SK-N-SH (cell line): ENCODE measurements around the gene KIF18A. TPM values are rescaled to one million over a fixed set of nuclear protein-coding genes. Genes with fewer than 3 reads are reported as not detected.

Experiments used
- CTCF ChIA-PET: fragments of 300-600, 350-600 bp; formaldehyde crosslinking; extraction: SDS; loops from one replicate; lab custom pipeline; 2021; lab: Yijun Ruan, JAX
- POLR2A ChIA-PET: fragments of 350-600 bp; sonication (Branson Sonifier 250); formaldehyde crosslinking; extraction: SDS; loops from one replicate; lab custom pipeline; 2020; ENCODE audit warnings: antibody characterized with exemption, inconsistent platforms; lab: Yijun Ruan, JAX
- DNase-seq: peaks from one replicate; pipeline ENCODE4 v3.0.0; 2012
- H2AFZ ChIP-seq: fragments of 200-600 bp; sonication (generic); 2 replicates; pipeline ENCODE4 v1.8.1; 2016; ENCODE audit warnings: antibody characterized with exemption, mild to moderate bottlenecking, low read depth
- H3F3A ChIP-seq: fragments of 200-600 bp; sonication (generic); replicated peaks from 2 replicates; pipeline ENCODE3; 2016; ENCODE audit warnings: antibody characterized with exemption, mild to moderate bottlenecking; ENCODE audit not compliant: insufficient read depth
- H3K27ac ChIP-seq, 2 experiments: fragments of 200-500 bp in 1 of 2; fragments of 200-600 bp in 1 of 2; sonication (Bioruptor generic) in 1 of 2; sonication (generic), shearing (Covaris generic) in 1 of 2; 2 replicates each; pipeline versions ENCODE4 v1.5.1 to v1.6.1; 2014 to 2016; ENCODE audit warnings: low read depth in 2 of 2, inconsistent platforms in 1 of 2, low read length in 1 of 2, mild to moderate bottlenecking in 1 of 2, mixed read lengths in 1 of 2
- H3K27me3 ChIP-seq: fragments of 200-600 bp; sonication (generic), shearing (Covaris generic); 2 replicates; pipeline ENCODE4 v1.6.1; 2016; ENCODE audit warnings: mixed run types; ENCODE audit not compliant: insufficient read depth
- H3K36me3 ChIP-seq, 2 experiments: fragments of 200-500 bp in 1 of 2; fragments of 200-600 bp in 1 of 2; sonication (Bioruptor generic) in 1 of 2; sonication (generic) in 1 of 2; replicated peaks in 1 of 2; 2 replicates each; pipeline versions ENCODE3 to v1.5.1; 2014 to 2016; ENCODE audit warnings: low read length in 1 of 2, mild to moderate bottlenecking in 1 of 2; ENCODE audit not compliant: insufficient read depth in 2 of 2, control insufficient read depth in 1 of 2
- H3K4me1 ChIP-seq, 2 experiments: fragments of 200-500 bp in 1 of 2; fragments of 200-600 bp in 1 of 2; sonication (Bioruptor generic) in 1 of 2; sonication (generic), shearing (Covaris generic) in 1 of 2; 2 replicates each; pipeline versions ENCODE4 v1.5.1 to v1.6.1; 2014 to 2016; ENCODE audit warnings: low read depth in 1 of 2, low read length in 1 of 2, mixed run types in 1 of 2; ENCODE audit not compliant: insufficient read depth in 2 of 2, control insufficient read depth in 1 of 2
- H3K4me2 ChIP-seq: fragments of 200-600 bp; sonication (generic), shearing (Covaris generic); 2 replicates; pipeline ENCODE4 v1.6.1; 2017; ENCODE audit warnings: mixed run types
- H3K4me3 ChIP-seq, 2 experiments: fragments of 200-500 bp in 1 of 2; fragments of 200-600 bp in 1 of 2; sonication (Bioruptor generic) in 1 of 2; sonication (generic), shearing (Covaris generic) in 1 of 2; 2 replicates each; pipeline versions ENCODE4 v1.5.1 to v1.8.1; 2014 to 2016; ENCODE audit warnings: low read depth in 2 of 2, inconsistent platforms in 1 of 2, low read length in 1 of 2, mild to moderate bottlenecking in 1 of 2, mixed read lengths in 1 of 2, moderate library complexity in 1 of 2
- H3K79me2 ChIP-seq: fragments of 200-600 bp; sonication (generic); 2 replicates; pipeline ENCODE4 v1.8.1; 2017; ENCODE audit warnings: mild to moderate bottlenecking; ENCODE audit not compliant: insufficient read depth
- H3K9ac ChIP-seq: fragments of 200-600 bp; sonication (generic); 2 replicates; pipeline ENCODE4 v1.6.1; 2017; ENCODE audit warnings: mixed run types
- H3K9me2 ChIP-seq: fragments of 200-600 bp; sonication (generic); 2 replicates; pipeline ENCODE4 v1.6.1; 2017; ENCODE audit warnings: mixed run types
- H3K9me3 ChIP-seq: fragments of 200-600 bp; sonication (generic); 2 replicates; pipeline ENCODE4 v1.6.1; 2017; ENCODE audit warnings: mixed run types, mild to moderate bottlenecking, moderate library complexity
- H4K20me1 ChIP-seq: fragments of 200-600 bp; sonication (generic); 2 replicates; pipeline ENCODE4 v1.6.1; 2017; ENCODE audit warnings: mild to moderate bottlenecking, mixed run types; ENCODE audit not compliant: insufficient read depth
- CHD2 ChIP-seq: fragments of 150-350 bp; IDR thresholded peaks from 2 replicates; pipeline ENCODE4 v1.6.1; 2018; ENCODE audit warnings: low read length; ENCODE audit not compliant: partially characterized antibody
- CTCF ChIP-seq: fragments of 200-600 bp; sonication (generic); IDR thresholded peaks from 2 replicates; pipeline ENCODE4 v1.6.1; 2017; ENCODE audit warnings: antibody characterized with exemption, mild to moderate bottlenecking, moderate library complexity
- EZH2phosphoT487 ChIP-seq: fragments of 200-600 bp; sonication (generic); IDR thresholded peaks from 2 replicates; pipeline ENCODE4 v1.6.1; 2017; ENCODE audit warnings: low read depth, mixed run types, mild to moderate bottlenecking, antibody characterized with exemption, moderate library complexity, borderline replicate concordance
- FOXJ3 ChIP-seq: sonication (generic); formaldehyde crosslinking; IDR thresholded peaks from 2 replicates; pipeline ENCODE4 v1.5.1; 2020; ENCODE audit warnings: mild to moderate bottlenecking, missing genetic modification reagents
- GABPA ChIP-seq: IDR thresholded peaks from 2 replicates; pipeline ENCODE4 v1.4.0; 2012; ENCODE audit warnings: low read depth, mild to moderate bottlenecking
- MAX ChIP-seq: IDR thresholded peaks from 2 replicates; pipeline ENCODE4 v1.4.0; 2012; ENCODE audit warnings: low read depth
- MXI1 ChIP-seq: IDR thresholded peaks from 2 replicates; pipeline ENCODE4 v1.6.1; 2012; ENCODE audit warnings: mild to moderate bottlenecking, low read depth, low read length, improper control_type of control experiment
- NFIC ChIP-seq: IDR thresholded peaks from 2 replicates; pipeline ENCODE4 v1.4.0; 2012; ENCODE audit warnings: borderline replicate concordance
- NRF1 ChIP-seq: IDR thresholded peaks from 2 replicates; pipeline ENCODE4 v1.6.1; 2012; ENCODE audit warnings: low read depth, mild to moderate bottlenecking, low read length
- RAD21 ChIP-seq: IDR thresholded peaks from 2 replicates; pipeline ENCODE4 v1.6.1; 2012; ENCODE audit warnings: mild to moderate bottlenecking, low read length
- RCOR1 ChIP-seq: fragments of 150-350 bp; IDR thresholded peaks from 2 replicates; pipeline ENCODE4 v1.6.1; 2017; ENCODE audit warnings: antibody characterized with exemption, low read length
- REST ChIP-seq: IDR thresholded peaks from 2 replicates; pipeline ENCODE4 v1.6.1; 2012; ENCODE audit warnings: mild to moderate bottlenecking, low read depth, low read length, moderate library complexity
- RXRA ChIP-seq: IDR thresholded peaks from 2 replicates; pipeline ENCODE4 v1.4.0; 2012; ENCODE audit warnings: low read depth, mild to moderate bottlenecking, borderline replicate concordance
- YY1 ChIP-seq: IDR thresholded peaks from 2 replicates; pipeline ENCODE4 v1.4.0; 2012; ENCODE audit warnings: low read depth, mild to moderate bottlenecking
- WGBS: methylation state at CpG from one replicate; pipeline ENCODE4 v1.1.6; 2017; ENCODE audit warnings: low lambda C conversion rate; 5-methylcytosine and 5-hydroxymethylcytosine counted together
- polyA plus RNA-seq, 3 experiments: library from polyadenylated mRNA; depleted of rRNA; stranded (reverse); fragments of >200 nt; gene quantifications; 2 replicates each; pipeline ENCODE4 v1.2.3, GENCODE V29; 2012

KIF18A gene
- polyA plus RNA-seq, 1 of the 3 experiments (the other 2 are of a cell fraction) = 3.8 TPM

GRCh38 chr11:27997344-27997743 lies 110.6 kb downstream of the KIF18A start:
- H3K9me3 ChIP-seq = 0 out of 2 replicates have a peak, but pooled peaks cover 8% of the 10 kb centered on the region
- H3K9ac ChIP-seq = no peak overlapping the region
- no peaks in the 10 kb centered on the region for H3K4me1 ChIP-seq
- no peak overlapping the region for H2AFZ ChIP-seq
- DNase-seq = no peak
- POLR2A ChIA-PET = no interaction called here
- no peak overlapping the region for H3K4me2 ChIP-seq
- no peak overlapping the region for H3K4me3 ChIP-seq
- TF ChIP-seq CHD2 = no peak
- no peak for TF ChIP-seq MXI1
- no peak for TF ChIP-seq MAX
- no peak for TF ChIP-seq NRF1
- no peak for TF ChIP-seq CTCF
- TF ChIP-seq RXRA = no peak
- no peak for TF ChIP-seq RAD21
- TF ChIP-seq GABPA = no peak
- TF ChIP-seq NFIC = no peak
- no peak for TF ChIP-seq YY1
- TF ChIP-seq FOXJ3 = no peak
- TF ChIP-seq REST = no peak
- TF ChIP-seq RCOR1 = no peak
- no peak for TF ChIP-seq EZH2phosphoT487
- H3K9me2 ChIP-seq = no peaks in the 10 kb centered on the region
- no peak overlapping the region for H3K27ac ChIP-seq
- WGBS = 91% methylated on average over 2 of the region's 2 CpGs
- CTCF ChIA-PET = no interaction called here
- H3K79me2 ChIP-seq = no peaks in the 10 kb centered on the region
- H3F3A ChIP-seq = no peaks in the 10 kb centered on the region
- H3K36me3 ChIP-seq = peaks cover 0 to 18% of the 10 kb centered on the region in 2 experiments
- H3K27me3 ChIP-seq = no peaks in the 10 kb centered on the region
- H4K20me1 ChIP-seq = no peaks in the 10 kb centered on the region
